ENCODE results near the gene COG4.

GRCh38 chr16:70496513-70496912, 26.8 kb downstream of the COG4 start:
- TF ChIP-seq CTCF (IDR thresholded peaks at IDR 0.05): no peak
- TF ChIP-seq EP300 (IDR thresholded peaks at IDR 0.05): no peak
